GM13977 (cell line): ENCODE results near the gene GTF3C5.
"Not testable (repeated sequence)": the region's sequence is repeated elsewhere in the genome, so short reads cannot be mapped to it uniquely, and the experiment has no call there.

Experiments
- DNase-seq: peaks from one replicate; pipeline ENCODE4 v3.0.0; 2012; ENCODE audit warnings: low spot score
- in situ Hi-C: fragments of 300-500 bp; cut with MboI; formaldehyde crosslinking; loops from one replicate; pipeline ENCODE4 v1.12.0; 2022; ENCODE audit warnings: low sequenced_read_pairs, low pct_unique_long_range_greater_than_20kb, mixed read lengths, inconsistent platforms; ENCODE audit not compliant: unreplicated experiment
- TF ChIP-seq, protein P1 (sequence below): IDR thresholded peaks from 2 replicates; pipeline ENCODE4 v1.5.1; 2012; ENCODE audit warnings: mild to moderate bottlenecking, control low read depth; ENCODE audit not compliant: insufficient read depth; ENCODE audit errors: extremely low read depth, missing control alignments

GTF3C5 gene

DNA sequence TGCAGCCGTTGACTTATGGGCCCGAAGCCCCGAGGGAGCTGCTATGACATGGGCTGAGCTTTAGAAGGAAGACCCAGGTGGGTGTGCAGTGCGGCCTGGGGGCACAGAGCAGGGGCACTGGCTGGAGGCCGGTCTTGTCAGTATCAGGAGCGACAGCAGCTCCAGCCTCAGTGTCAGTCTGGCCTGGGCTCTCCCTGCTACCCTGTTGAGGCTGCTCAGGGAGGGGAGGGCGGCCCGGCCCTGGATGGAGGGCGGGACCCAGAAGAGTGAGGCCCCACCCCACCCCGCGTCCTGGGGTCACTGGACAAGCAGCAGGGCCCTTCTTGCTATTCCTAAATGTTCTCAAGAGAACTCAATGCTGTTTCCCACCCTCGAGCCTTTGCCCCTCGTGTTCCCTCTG, 34.3 kb upstream of the GTF3C5 start:
- TF ChIP-seq, protein P1, sequence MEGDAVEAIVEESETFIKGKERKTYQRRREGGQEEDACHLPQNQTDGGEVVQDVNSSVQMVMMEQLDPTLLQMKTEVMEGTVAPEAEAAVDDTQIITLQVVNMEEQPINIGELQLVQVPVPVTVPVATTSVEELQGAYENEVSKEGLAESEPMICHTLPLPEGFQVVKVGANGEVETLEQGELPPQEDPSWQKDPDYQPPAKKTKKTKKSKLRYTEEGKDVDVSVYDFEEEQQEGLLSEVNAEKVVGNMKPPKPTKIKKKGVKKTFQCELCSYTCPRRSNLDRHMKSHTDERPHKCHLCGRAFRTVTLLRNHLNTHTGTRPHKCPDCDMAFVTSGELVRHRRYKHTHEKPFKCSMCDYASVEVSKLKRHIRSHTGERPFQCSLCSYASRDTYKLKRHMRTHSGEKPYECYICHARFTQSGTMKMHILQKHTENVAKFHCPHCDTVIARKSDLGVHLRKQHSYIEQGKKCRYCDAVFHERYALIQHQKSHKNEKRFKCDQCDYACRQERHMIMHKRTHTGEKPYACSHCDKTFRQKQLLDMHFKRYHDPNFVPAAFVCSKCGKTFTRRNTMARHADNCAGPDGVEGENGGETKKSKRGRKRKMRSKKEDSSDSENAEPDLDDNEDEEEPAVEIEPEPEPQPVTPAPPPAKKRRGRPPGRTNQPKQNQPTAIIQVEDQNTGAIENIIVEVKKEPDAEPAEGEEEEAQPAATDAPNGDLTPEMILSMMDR, result no peak
- in situ Hi-C loops, result no loop called here
- no peak for DNase-seq

DNA sequence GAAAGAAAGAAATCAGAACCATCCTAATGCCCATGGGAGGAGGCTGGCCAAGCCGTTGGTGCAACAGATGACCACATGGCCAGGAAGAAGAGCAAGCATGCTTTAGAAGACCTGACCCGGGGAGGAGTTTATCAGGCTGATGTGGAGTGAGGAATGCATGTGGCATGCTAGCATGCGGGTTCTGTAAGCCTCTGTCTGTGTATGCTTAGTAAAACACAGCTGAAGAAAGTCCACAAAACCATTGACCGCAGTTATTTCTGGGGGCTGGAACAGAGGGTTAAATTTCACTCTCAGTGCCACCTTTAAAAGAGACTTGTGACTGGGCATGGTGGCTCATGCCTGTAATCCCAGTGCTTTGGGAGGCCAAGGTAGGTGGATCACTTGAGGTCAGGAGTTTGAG, 33.2 kb upstream of the GTF3C5 start:
- TF ChIP-seq, protein P1, result no peak
- in situ Hi-C loops, result no loop called here
- DNase-seq, result no peak

DNA sequence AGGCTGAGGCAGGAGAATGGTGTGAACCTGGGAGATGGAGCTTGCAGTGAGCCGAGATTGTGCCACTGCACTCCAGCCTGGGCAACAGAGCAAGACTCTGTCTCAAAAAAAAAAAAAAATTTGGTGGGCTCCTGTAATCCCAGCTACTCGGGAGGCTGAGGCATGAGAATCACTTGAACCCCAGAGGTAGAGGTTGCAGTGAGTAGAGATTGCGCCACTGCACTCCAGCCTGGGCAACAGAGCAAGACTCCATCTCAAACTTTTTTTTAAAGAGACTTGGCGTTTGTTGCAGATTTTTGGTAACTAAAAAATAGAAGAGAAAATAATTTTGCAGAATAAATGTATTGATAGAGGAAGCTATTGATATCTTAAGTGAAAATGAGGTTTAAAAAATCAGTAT, 32.6 kb upstream of the GTF3C5 start:
- in situ Hi-C loops, DNase-seq: not testable (repeated sequence)

DNA sequence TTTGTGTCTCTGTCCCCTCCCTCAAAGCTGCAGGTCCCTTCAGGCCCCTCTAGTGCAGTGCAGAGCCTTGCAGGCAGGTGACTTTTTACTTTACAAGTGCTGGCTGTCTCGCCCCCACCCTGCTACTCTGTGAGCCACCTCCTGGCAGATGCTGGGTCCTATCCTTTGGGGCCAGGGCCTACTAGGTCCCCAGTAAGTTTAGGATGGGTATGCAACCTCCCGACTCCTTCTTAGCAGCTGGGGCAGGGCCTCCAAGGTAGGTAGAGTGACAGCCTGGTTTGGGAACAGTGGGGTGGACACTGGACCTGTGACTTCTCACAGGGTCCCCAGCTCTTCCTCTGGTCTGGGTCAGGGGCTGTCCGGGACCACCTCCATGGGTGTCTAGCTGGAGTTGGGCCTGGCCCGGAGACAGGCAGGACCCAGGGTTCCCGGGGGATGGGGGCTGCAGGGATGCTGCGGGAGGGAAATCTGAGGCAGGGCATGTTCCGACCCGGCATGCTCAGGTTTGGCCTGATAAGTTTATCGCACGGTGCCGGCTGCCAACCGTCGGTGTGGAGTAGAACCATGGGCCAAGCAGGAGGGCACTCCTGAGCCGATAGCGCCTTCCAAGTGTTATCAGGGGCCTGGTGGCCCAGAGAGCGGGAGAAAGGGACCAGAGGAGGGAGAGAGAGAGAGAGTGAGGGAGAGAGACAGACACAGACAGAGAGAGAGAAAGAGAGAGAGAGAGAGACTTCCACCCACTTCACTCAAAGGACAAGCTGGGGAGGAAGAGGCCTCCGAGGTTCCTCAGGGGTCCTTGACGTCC, 31.8 kb upstream of the GTF3C5 start:
- DNase-seq, result no peak
- TF ChIP-seq, protein P1, result no peak
- in situ Hi-C loops, result no loop called here

DNA sequence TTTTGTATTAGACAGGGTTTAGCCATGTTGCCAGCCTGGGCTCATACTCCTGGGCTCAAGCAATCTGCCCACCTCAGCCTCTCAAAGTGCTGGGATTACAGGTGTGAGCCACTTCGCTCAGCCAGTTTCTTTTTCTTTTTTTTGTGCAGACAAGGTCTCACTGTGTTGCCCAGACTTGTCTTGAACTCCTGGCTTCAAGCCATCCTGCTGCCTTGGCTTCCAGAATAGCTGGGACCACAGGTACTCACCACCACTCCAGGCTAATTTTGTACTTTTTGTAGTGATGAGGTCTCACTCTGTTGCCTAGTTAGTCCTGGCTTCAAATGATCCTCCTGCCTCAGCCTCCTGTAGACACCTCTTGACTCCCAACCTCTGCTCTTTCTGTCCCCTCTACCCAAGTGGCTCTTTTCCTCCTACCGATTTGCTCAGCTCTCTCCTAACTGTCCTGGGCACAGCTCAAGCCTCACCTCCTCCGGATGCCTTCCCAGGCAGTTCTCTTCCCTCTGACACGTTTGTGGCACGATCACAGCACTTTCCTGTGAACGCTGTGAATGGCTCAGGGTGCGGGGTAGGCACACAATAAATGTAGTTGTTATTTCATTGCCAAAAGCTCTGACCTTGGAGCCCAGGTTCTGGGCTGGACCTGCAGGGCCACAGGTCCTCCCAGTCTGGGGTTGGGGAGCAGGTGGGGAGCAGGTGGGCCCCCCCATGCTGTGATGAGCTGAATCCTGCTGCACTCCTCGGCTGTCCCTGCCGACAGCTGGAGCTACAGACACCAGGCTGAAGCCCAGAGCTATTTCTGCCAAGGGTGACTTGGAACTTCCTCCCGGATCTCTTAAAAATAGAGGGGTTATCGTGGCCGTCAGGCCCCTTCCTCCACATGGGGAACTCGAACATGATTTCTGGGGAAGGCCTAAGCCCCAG, 28.4 kb upstream of the GTF3C5 start:
- TF ChIP-seq, protein P1, result no peak
- no peak for DNase-seq
- in situ Hi-C loops, result no loop called here

DNA sequence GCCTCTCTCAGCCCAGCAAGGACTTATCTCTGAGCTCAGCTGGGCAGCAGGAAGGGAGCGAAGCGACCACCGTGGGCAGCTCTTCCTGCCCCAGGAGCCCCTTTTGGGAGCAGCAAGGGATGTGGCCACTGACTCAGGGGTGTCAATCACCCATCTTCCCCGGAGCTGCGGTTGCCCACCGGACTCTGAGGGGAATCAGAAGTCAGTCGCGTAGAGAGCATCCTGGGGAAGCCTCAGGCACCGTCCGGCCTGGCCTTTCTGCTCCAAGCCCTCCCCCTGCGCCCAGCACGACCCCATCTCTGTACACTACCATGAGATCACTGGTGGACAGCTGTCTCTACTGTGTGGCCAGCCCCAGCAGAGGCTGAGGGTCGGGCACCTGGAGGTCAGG, 27.7 kb upstream of the GTF3C5 start:
- TF ChIP-seq, protein P1, result no peak
- DNase-seq, result no peak
- in situ Hi-C loops, result no loop called here

DNA sequence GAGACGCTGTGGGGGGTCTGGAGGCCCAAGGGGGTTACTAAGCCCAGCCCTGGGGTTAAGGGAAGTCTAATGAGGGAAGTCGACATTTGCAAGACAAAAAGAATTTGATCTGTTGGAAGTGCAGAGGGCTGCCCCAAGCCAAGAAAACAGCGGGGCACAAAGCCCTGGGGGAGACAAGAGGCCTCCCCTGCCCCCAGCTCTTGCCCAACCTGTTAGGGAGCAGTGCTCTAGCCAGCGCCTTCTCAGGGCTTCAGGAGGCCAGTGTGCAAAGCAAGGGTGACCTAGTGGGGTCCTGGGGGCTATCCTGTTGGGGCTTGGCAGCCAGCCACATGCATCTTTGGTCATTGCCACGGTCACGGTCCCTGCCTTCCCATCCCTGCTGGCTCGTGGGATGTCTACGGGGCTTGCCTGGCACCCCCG, 27.1 kb upstream of the GTF3C5 start:
- TF ChIP-seq, protein P1, result no peak
- in situ Hi-C loops, result no loop called here
- no peak for DNase-seq
